WI38 (cell line): Measurements from ENCODE around the gene TSPAN32.

Experiments used
- H3K4me3 ChIP-seq: 2 replicates; pipeline ENCODE4 v1.5.1; 2011; ENCODE audit warnings: low read depth, mild to moderate bottlenecking, control low read depth, low read length
- CTCF ChIP-seq: IDR thresholded peaks from 2 replicates; pipeline ENCODE4 v1.5.1; 2012; ENCODE audit warnings: low read depth, mild to moderate bottlenecking, control low read depth, low read length

Gene TSPAN32

GRCh38 chr11:2316963-2317244, 15.1 kb downstream of the TSPAN32 start:
- no peak overlapping the region for H3K4me3 ChIP-seq
- no peak for TF ChIP-seq CTCF

GRCh38 chr11:2317354-2318050, 15.7 kb downstream of the TSPAN32 start:
- no peak for TF ChIP-seq CTCF
- H3K4me3 ChIP-seq: no peak overlapping the region

GRCh38 chr11:2318123-2318522, 16.3 kb downstream of the TSPAN32 start:
- TF ChIP-seq CTCF: no peak
- H3K4me3 ChIP-seq: no peak overlapping the region

GRCh38 chr11:2318707-2319106, 16.9 kb downstream of the TSPAN32 start:
- no peak overlapping the region for H3K4me3 ChIP-seq

GRCh38 chr11:2319791-2320472, 18.1 kb downstream of the TSPAN32 start:
- TF ChIP-seq CTCF: no peak

More at GRCh38 chr11:2318707-2319106, 16.9 kb downstream of the TSPAN32 start:
- TF ChIP-seq CTCF: no peak

GRCh38 chr11:2320568-2321310, 18.9 kb downstream of the TSPAN32 start:
- no peak overlapping the region for H3K4me3 ChIP-seq
- no peak for TF ChIP-seq CTCF

More at GRCh38 chr11:2319791-2320472, 18.1 kb downstream of the TSPAN32 start:
- H3K4me3 ChIP-seq: no peak overlapping the region

- H3K4me3 ChIP-seq: no peak overlapping the region
- no peak for TF ChIP-seq CTCF
These were observed 19.5 kb downstream of the TSPAN32 start for GRCh38 chr11:2321311-2321683.
